NOMO-1 treated with dmso at 0.1 percent for 144 hours (cell line): Measurements from ENCODE around the gene A4GALT.
"Not testable (repeated sequence)": the region's sequence is repeated elsewhere in the genome, so short reads cannot be mapped to it uniquely, and the experiment has no call there.

ENCODE experiments used
- DNase-seq: peaks from one replicate; lab custom pipeline; 2025; ENCODE audit not compliant: unreplicated experiment; lab: John Stamatoyannopoulos, UW

A4GALT gene

DNA sequence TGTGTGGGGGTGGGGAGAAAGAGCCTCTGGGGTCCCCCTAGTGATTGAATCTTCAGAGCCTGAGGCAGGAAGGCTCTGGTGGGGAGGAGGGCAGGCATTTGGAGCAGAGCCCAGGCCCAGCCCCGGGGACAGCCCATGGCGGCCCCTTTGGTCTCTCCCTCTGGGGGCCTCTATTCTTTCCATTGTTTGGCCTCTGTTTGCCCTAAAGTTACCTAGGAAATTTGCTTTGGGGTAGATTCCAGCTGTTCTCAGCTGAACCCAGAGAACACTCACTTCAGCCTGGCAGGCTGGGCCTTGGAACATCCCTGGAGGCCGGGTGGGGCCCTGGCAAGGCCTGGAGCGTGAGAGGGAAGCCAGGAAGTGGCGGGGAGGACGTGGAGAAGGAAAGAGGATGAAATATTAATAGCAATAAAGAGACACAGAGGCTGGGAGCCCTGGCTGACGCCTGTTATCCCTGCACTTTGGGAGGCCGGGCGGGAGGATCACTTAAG is 22.9 kb upstream of the A4GALT start:
- DNase-seq: no peak

DNA sequence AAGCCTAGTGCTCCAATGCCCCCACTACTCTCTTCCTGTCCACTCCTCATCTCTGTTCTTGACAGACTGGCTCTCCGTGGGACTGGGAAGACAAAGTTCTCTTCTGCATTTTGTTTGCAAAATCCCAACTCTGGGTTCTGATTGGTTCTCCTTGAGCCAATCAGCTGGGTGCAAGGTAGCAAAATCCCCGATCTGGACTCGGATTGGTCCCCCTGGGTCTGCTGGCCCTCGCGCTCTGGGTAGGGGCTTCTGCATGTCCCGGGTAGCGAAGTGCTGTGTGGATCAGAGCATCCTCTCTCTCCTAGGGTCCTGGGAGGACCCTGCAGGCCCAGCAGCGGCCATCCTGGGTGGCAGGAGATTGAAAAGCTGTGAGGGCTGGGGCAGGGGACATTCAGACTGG is 22.3 kb upstream of the A4GALT start:
- no peak for DNase-seq

GRCh38 chr22:42740320-42740719 is 19.6 kb upstream of the A4GALT start:
- DNase-seq: not testable (repeated sequence)

DNA sequence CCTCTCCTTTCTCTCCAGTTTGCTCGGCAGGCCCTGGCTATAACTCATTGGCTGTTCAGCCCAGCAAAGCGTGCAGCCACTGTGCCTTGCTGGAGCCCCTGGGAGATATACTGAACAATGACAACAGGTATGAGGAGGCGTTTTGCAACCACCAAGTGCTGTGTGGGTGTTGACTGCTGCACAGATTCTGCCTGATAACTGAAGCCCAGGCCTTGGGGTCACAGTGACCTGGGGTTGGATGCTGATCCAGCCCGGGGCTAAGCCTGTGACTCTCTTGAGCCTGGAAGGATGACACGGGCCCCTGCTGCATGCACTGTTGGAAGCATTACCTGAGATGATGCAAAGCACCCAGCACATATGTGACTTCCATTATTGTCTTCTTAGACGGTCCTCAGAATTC is 13.7 kb upstream of the A4GALT start:
- DNase-seq: no peak

GRCh38 chr22:42733394-42733793 is 12.7 kb upstream of the A4GALT start:
- not testable (repeated sequence) for DNase-seq

DNA sequence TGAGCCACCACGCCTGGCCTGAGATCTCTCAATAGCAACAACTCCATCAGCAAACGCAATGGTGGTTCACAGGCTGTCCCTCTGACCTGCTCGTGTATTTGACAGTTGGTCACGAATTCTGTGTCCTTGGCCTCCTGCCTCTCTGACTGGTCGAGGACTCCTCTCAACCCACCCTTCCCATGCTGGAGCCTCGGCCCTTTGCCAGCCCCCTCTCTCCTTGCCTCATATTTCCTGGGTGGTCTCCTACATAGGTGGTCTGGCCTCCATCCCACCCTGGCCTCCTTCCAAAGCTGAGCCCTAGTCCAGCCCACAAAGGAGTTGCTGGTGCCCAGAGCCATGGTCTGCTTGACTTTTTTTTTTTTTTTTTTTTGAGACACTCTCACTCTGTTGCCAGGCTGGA is 11.4 kb upstream of the A4GALT start:
- no peak for DNase-seq

- no peak for DNase-seq
Measured at GRCh38 chr22:42726811-42727210, 6.1 kb upstream of the A4GALT start.

DNA sequence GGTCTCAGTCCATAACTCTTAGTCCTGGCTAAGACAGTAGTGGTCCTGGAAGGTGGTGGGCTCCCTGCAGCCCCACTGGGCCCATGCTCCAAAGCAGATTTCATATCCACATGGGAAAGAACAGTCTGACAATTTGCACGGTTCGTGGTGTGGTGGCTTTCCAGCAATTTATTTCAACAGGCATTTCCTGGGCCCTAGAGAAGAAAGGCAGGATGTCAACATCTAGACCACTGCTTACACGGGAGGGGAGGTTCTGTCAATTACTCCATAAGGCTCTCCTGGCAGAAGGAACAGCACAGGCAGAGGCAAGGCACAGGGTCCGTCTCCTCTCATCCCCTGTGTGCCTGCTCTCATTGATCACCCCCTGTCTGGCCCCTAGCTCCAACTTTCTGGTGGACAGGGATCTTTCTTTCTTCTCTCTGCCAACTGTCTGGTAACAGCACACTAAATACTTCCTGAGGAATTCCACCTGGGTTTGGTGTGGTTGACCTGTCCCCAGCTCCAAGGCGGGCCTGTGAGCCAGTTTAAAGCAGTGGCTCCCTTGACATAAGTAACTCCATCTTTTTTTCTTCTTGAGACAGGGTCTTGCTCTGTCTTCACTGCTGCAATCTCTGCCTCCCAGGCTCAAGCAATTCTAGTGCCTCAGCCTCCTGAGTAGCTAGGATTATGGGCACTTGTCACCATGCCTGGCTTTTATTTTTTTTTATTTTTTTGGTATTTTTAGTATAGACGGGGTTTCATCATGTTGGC is 5.1 kb upstream of the A4GALT start:
- no peak for DNase-seq

DNA sequence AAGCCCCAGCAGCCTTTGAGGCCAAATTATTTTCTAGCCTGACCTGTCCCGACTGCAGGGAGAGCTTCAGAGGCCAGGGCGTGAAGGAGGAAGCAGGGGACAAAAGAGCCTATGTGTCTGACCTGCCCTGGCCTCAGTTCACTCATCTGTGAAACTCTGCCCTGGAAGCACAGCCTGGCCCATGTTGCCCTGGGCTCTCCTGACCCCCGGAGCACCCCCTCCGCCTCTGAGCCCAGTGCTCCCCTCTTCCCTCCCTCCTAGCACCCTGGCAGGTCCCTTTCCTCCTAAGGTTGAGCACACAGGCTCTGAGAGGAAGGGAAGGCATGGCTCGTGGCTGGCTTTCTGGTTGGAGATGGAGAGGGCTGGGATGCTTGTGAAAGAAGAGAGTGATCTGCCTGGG is 3.4 kb upstream of the A4GALT start:
- DNase-seq: no peak

GRCh38 chr22:42721045-42721434 is 370 bp upstream of the A4GALT start:
- DNase-seq: no peak

DNA sequence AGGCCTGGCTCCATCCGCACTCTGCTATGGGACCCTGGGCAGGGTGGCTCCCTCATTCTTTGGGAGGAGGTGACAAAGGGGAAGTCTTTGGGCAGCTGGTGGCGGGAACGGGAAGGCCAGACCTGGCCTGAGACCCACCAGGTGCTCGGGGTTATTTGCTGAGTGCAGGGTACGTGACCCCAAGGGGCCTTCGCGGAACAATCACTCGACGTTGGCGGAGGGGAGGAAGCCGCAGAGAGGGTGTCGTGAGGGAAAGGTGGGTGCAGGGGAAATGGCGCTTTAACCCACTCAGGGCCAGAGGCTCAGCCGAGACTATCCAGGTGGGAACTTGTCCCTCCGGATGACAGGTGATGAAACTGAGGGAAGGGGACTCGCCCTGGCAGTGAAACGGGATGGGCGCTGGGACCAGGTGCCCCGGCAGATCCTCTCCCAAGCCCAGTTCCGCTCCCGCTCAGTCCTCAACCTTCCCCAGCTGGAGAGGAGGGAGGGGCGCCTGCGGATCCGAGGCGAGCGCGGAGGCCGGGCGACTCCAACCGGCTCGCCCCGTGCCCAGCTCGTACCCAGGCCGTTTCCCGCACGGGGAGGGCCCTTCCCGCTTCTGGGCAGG is 911 bp downstream of the A4GALT start:
- DNase-seq: no peak

GRCh38 chr22:42719133-42719532 is 1.5 kb downstream of the A4GALT start:
- DNase-seq: no peak

DNA sequence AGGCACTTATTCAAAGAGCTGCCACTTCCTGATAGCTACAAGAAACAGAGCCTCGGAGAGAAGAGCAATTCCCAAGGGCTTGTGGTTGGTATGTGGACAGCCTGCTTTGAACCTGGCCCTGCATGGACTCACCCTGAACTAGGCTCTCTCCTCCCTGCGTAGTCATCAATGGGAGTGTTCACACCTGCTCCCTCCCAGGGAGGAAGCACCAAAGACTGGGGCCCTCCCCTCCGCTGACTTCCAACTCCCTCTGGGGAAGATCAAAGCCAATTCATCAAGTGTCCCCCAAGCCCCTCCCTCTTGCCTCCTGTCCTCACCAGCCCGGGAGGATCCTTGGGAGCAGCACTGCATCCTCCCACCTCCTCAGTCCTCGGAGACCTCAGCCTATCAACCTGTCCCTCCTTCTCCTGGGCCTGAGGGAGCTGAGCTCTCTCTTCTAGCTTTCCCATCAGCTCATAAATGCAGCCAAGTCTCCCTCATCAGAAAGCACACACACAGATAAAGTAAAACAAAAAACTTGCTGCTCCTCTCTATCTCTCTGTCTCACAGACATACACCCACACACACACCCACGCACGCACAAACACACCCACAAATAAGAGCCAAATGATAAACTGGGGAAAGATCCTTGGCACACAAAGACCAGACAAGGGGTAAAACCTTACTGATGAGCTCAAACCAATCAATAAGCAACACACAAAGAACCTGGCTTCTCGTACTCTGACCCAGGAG is 3.3 kb downstream of the A4GALT start:
- no peak for DNase-seq

DNA sequence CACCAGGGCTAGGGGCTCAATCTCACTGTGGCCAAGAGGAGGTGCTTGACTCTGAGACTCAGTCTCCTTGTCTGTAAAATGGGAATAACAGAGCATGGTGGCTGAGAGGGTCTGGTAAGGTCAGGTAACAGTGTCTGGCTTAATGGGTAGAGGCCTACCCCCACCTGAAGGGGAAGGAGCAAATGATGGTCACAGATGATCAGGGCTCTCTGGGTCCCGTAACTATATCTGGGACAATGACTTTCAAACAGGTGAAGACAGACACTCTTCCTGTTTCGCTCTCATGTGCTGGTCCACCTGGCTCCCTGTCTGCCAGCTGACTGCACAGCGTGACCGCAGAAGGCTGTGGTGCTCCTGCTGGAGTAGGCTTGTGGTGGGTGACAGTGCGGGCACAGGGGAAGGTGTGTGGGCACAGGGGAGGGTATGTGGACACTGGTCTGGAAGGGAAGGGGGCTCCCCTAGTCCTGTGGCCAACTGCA is 4.0 kb downstream of the A4GALT start:
- DNase-seq: no peak

GRCh38 chr22:42716221-42716620 is 4.4 kb downstream of the A4GALT start:
- DNase-seq: no peak

DNA sequence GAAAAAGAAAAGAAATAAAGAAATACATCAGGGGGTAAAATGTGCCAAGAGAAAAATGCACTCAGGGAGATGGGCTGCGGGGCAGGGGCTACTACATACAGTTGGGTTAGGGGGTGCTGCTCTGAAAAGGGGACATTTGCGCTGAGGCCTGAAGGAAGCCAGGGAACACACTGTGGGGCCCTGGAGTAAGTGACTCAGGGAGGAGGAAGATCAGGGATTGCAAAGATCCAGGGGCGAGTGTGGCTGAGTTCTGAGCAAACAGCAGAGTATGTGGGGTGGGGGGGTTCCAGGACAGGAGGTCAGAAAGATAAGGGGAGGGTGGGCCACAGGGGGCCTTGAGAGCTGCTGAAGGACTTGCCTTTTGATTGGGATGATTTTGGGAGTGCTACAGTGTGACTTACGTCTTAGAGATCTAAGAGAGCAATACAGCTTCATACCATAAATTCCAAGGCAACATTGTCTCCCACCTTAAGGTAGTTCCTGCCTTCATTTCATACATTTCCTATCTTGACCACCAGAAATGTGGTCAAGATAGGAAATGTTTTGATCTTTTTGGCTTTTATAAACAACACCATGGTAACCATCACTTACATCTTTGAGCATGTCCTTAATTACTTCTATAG is 5.8 kb downstream of the A4GALT start:
- DNase-seq: no peak

DNA sequence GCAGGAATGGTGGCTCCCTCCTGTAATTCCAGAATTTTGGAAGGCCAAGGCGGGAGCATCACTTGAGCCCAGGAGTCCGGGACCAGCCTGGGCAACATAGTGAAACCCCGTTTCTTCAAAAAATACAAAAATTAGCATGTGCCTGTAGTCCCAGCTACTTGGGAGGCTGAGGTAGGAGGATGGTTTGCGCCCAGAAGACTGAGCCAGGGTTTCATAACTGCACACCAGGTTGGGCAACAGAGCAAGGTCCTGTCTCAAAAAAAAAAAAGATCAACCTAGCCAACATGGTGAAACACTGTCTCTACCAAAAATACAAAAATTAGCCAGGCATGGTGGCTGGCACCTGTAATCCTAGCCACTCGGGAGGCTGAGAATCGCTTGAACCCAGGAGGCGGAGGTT is 6.4 kb downstream of the A4GALT start:
- DNase-seq: no peak

GRCh38 chr22:42711895-42712837 is 8.5 kb downstream of the A4GALT start:
- no peak for DNase-seq

- DNase-seq: no peak
Measured at GRCh38 chr22:42711281-42711731, 9.4 kb downstream of the A4GALT start.

- no peak for DNase-seq
Measured at GRCh38 chr22:42708417-42708816, 12.3 kb downstream of the A4GALT start.
